ENCODE measurements around the gene RHEB.

RHEB gene

GRCh38 chr7:151447312-151447711 is 72.4 kb downstream of the RHEB start:
- DNase-seq = no peak

DNA sequence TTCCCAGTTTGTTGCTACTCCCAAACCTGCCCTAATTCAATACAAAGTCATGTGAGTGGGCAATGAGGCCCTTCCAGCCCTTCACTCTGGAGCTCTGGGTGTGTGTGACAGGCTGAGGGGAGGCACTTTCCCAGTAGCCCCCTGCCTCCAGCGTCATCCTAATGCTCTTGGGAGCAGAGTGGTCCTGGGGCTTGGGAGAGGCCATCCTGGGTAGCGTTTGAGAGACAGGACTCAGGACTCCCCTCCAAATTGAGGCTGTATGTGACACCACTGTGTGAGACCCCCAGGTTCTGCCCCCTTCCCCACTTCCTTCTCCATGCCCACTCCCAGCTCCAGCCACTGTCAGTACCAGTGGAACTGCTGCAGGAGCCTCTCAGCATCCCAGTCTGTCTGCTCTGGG is 73.3 kb downstream of the RHEB start:
- DNase-seq = no peak

DNA sequence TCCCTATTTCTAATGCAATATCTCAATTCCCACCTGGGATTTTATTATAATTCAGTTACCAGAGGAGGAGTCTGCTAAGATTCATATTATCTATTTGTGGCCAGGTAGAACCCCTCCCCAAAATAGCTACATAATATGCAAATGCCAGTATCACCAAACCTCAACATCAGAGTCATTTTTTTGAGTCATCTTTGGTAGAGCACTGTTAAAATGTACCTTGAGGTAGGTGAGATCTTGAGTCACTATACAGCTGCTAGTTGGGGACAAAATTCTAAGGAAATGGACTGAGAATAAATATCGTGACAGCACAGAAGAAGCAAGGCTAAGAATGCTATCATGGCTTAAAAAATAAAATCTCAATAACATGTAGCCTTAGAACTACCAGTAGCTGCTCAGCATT is 75.1 kb downstream of the RHEB start:
- DNase-seq = no peak

DNA sequence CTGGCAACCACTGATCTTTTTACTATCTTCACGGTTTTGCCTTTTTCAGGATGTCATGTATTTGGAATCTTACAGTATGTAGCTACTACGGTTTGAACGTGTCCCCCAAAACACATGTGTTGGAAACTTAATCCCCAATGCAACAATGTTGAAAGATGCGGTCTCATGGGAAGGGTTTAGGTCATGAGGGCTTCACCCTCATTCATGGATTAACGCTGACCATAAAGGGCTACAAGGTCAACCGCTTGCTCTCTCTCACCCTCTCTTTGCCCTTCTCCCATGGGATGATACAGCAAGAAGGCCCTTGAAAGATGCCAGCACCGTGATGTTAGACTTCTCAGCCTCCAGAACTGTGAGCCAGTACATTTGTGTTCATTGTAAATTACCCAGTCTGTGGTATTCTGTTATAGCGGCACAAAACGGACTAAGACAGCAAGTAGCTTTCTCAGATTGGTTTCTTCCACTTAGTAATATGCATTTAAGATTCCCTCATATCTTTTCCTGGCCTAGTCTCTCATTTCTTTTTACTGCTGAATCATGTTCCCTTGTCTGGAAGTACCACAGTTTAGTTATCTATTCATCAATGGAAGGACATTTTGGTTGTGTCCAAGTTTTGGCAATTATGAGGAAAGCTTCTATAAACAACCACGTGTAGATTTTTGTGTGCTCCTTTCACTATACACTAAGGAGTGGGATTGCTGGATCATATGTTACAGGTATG is 76.8 kb downstream of the RHEB start:
- no peak for DNase-seq

DNA sequence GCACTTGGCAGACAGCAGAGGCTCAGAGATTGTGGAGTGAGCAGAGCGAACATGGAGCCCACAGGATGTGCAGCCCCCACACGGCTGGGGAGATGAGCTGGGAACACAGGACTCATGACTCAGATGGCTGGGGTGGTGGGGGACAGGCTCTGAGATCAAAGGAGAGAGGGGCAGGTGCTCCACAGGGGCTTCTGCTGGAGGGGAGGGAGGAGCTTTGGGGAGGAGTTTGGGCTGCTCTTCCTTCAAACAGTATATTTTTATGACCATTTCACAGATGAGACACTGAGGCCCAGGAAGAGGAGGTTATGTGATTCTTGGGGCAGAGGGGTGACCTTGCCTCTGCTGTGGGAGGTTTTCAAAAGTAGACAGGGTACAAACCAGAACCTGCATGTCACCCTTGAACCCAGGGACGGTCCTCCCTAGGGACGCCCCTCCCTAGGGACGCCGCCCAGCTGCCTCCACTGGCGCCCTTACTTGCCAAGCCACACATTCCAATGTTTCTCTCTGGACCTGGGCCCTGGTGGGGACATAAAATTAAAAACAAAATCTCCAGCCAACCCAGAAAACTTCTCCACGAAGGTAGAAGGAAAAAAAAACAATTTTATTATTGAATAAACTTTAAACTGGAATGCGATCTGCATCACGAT is 78.8 kb downstream of the RHEB start:
- no peak for DNase-seq

GRCh38 chr7:151439855-151440798 is 79.6 kb downstream of the RHEB start, which contains the start of gene CRYGN:
CRYGN (minus strand) TSS chr7:151440141; CDS start chr7:151439917, 224 bp downstream.
- DNase-seq = no peak

GRCh38 chr7:151438864-151439601 is 80.7 kb downstream of the RHEB start:
- no peak for DNase-seq

DNA sequence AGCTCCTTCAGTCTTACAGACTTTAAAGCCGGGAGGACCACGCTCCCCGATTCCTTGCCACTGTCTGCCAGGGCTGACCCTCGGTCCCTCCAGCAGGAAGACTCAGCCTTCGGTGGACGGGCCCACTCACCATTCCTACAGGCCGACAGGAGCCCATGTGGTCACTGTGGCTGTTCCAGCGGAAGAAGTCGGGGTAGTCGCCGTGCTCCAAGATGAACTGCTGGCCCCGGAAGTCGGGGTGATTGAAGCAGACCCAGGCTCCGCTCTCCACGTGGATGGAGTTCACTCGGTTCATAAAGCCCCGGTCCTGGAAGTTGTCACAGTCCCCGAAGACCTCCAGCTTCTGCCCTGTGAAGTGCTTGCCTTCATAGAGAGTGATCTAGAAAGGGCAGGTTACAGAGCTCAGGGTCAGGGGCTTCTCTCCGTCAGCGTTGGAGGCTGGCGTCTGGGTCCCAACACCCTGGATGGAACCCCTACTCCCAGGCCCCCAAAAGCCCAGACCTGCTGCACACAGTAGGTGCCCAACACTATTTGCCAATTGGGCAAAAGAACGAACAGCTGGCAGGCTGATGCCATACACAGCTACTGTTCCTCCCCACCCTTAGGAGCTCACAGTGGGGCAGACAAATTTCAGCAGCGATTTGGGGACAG is 81.7 kb downstream of the RHEB start:
- DNase-seq = no peak

DNA sequence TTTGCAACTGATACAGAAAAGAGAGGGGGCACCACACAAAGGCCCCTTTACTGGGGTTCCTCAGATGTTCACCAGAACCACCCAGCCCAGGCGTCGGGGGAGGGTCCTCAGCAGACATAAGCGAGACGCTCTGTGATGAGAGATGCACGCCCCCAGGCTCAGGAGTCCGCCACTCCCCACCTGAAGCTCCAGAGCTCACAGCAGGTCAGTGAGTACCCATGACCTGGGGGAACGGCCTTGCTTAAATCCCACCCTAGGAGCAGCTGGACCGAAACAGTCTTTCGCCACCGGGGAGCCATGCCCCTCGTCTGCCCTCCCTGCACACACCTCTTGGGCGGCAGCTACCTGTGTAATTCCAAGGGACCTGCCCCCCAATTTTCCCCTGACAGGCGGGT is 82.5 kb downstream of the RHEB start:
- no peak for DNase-seq

GRCh38 chr7:151436446-151437158 is 83.1 kb downstream of the RHEB start:
- DNase-seq = no peak

DNA sequence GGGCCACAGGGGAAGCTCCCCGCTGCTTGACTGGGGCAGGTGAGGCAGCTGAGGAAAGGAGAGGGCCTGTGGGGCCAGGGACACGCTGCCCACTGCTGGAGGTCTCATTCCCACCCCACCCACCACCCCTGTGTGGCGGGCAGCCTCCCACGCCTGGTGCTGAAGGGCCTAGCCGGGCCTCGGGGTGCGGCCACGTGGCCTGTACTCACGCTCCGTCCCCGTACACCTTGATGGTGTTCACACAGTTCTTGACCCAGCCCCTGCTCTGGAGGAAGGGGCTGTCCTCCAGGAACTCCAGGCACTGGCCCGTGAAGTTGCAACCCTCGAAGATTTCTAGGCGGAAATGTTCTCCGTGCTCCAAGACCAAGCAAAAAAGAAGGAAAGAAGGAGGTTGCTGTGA is 83.7 kb downstream of the RHEB start:
- DNase-seq = no peak

- DNase-seq = no peak
Observed at GRCh38 chr7:151435103-151435916, 84.4 kb downstream of the RHEB start.

GRCh38 chr7:151434549-151434948 is 85.1 kb downstream of the RHEB start:
- DNase-seq = no peak

- DNase-seq = no peak
Observed at GRCh38 chr7:151433721-151434400, 85.8 kb downstream of the RHEB start.

- DNase-seq = peak; percentile 69
Observed at GRCh38 chr7:151432658-151433521, 86.8 kb downstream of the RHEB start.

DNA sequence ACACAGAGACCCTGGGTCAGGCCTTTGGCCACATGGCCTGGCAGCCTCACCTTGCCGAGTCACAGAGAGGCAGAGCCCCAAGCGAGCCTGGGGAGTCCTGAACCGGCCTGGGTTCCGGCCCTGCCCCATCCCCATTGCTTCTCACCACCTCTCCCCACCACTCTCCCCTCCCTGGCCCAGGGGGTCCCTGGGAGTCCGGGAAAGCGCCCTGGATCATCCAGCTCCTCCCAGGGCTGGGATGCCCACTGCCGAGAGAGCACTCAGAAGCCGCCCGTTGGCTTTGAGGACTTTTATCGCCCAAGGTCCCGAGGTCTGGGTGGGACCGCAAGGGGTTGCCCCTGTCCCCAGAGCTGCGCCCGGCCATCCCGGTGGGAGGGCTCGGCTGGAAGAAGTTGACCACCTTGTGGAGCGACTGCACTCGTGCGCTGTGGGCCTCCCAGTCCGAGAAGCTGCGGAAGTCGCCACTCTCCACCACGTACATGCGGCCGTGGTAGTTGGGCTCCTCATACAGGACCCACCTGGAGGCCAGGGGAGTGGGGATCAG is 87.9 kb downstream of the RHEB start:
- no peak for DNase-seq

DNA sequence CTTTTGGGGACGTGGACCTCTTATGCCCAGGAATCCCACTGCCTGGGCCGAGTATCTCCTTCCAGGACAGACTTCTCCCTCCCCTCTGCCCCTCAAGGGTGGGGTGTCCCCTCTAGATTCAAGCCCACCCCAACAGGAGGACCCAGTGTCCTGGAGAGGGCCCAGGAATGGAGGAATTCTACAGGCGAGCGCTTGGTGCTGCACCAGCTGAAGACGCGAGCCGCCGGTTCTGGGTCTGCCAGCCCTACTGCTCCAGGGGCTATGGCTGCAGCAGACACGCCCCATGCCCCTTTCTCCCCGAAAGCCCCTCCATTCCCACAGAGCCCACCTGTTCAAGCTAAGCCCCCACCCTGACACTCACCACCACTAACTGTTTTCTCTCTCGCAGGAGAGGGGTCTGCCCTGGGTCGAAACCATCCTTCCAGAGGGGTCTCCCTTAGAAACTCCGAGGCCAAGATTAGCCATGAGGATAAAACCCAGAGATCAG is 88.4 kb downstream of the RHEB start:
- DNase-seq = no peak

DNA sequence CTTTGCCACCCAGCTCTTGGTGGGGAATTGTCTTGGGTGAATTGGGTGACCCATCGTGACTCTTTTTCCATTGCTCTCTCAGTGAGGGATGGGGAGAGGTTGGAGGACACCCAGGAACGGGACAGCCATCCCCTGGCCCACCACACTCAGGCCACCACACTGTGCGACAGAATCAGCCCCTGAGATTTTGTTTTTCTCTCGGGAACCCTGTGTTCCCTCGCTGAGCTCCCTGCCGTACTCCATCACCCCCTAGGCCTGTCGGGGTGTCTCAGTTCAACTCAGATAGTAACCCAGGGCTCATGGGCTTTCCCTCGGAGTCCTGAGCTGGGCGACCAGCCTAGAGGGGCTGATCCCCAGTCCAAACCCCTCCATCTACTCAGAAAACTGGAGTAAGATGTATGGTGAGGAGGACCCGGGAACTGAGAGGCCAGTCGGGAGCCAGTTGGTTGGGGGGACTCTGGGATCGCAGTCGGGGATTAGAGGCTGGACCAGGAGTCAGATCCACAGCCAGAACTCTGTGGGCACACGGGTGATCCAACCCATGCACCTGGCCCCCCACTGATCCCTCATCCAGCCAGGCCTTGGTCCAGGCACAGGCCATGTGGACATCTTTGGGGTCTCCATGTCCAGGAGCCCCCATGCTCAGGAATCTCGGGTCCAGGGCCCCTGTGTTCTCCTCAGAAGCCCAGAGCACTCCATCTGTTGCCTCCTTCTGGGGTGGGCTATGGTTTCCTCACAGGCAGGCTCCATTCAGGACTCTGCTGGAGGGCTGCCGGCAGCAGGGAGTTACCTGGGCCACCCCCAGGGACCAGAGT is 89.1 kb downstream of the RHEB start:
- DNase-seq = no peak

All from CD4-positive, alpha-beta T cell treated with Interleukin-12 subunit alpha and Interleukin-12 subunit beta, for 1 hour (primary cell).